H1 (cell line): ENCODE measurements around the gene RTN4RL1. TPM values are rescaled to one million over a fixed set of nuclear protein-coding genes. Genes with fewer than 3 reads are reported as not detected.

ENCODE experiments used
- CEBPB ChIP-seq: IDR thresholded peaks from 2 replicates; pipeline ENCODE4 v1.6.1; 2012; ENCODE audit warnings: low read depth, low read length
- GABPA ChIP-seq: IDR thresholded peaks from 2 replicates; pipeline ENCODE4 v1.6.1; 2011; ENCODE audit warnings: mild to moderate bottlenecking, low read length, moderate library complexity, borderline replicate concordance; ENCODE audit not compliant: insufficient read depth
- KDM1A ChIP-seq: fragments of 200-600, 300-600 bp; sonication (generic); IDR thresholded peaks from 2 replicates; pipeline ENCODE4 v1.7.1; 2016; ENCODE audit warnings: mild to moderate bottlenecking, low read length, borderline replicate concordance
- RXRA ChIP-seq: IDR thresholded peaks from 2 replicates; pipeline ENCODE4 v1.6.1; 2011; ENCODE audit warnings: low read depth, mild to moderate bottlenecking, low read length, moderate library complexity; ENCODE audit not compliant: insufficient read depth
- SAP30 ChIP-seq: fragments of 300-600 bp; sonication (generic); IDR thresholded peaks from 2 replicates; pipeline ENCODE4 v1.7.1; 2012; ENCODE audit warnings: low read length, moderate library complexity, mild to moderate bottlenecking, inconsistent platforms; ENCODE audit not compliant: insufficient read depth, insufficient replicate concordance
- SIRT6 ChIP-seq: IDR thresholded peaks from one replicate; pipeline ENCODE4 v1.7.1; 2012; ENCODE audit warnings: low read length, inconsistent platforms
- SP1 ChIP-seq: IDR thresholded peaks from 2 replicates; pipeline ENCODE4 v1.6.1; 2011; ENCODE audit warnings: low read depth, low read length
- TAF1 ChIP-seq: IDR thresholded peaks from 2 replicates; pipeline ENCODE4 v1.6.1; 2011; ENCODE audit warnings: mild to moderate bottlenecking, low read depth, low read length
- TCF12 ChIP-seq: IDR thresholded peaks from 2 replicates; pipeline ENCODE4 v1.6.1; 2011; ENCODE audit warnings: low read depth, mild to moderate bottlenecking, low read length
- YY1 ChIP-seq: IDR thresholded peaks from 2 replicates; pipeline ENCODE4 v1.6.1; 2011; ENCODE audit warnings: low read depth, mild to moderate bottlenecking, low read length
- polyA plus RNA-seq, 7 experiments: library from polyadenylated mRNA; depleted of rRNA in 3 of 7; stranded (reverse) in 5 of 7; unstranded in 2 of 7; fragments of >200 nt in 5 of 7; fragments of 200-250 nt in 2 of 7; gene quantifications; 1 replicate in 5 of 7; 2 replicates in 1 of 7; 4 replicates in 1 of 7; pipeline versions ENCODE4 v1.2.1 to v1.2.3, GENCODE V29; 2011 to 2013; ENCODE audit warnings: missing spikeins in 2 of 7, mixed read lengths in 2 of 7
- total RNA-seq: library from RNA; stranded (reverse); fragmentation: NEBNext Ultra II Directional; extraction: Animal tissue kit (Norgen Biotek cat#: 25700); gene quantifications from 2 replicates; pipeline ENCODE4 v1.2.1, GENCODE V29; 2021
- TF ChIP-seq, protein P1 (sequence below): fragments of 300-600 bp; sonication (generic); IDR thresholded peaks from 2 replicates; pipeline ENCODE4 v1.7.1; 2012; ENCODE audit warnings: low read length, moderate library complexity, mild to moderate bottlenecking, inconsistent platforms; ENCODE audit not compliant: insufficient replicate concordance

Gene RTN4RL1
- total and polyA plus RNA-seq, 2 of the 8 experiments (the other 6 are each of a cell fraction or from before 2014, with no cell fraction given): 0.09 TPM; not detected in 1

DNA sequence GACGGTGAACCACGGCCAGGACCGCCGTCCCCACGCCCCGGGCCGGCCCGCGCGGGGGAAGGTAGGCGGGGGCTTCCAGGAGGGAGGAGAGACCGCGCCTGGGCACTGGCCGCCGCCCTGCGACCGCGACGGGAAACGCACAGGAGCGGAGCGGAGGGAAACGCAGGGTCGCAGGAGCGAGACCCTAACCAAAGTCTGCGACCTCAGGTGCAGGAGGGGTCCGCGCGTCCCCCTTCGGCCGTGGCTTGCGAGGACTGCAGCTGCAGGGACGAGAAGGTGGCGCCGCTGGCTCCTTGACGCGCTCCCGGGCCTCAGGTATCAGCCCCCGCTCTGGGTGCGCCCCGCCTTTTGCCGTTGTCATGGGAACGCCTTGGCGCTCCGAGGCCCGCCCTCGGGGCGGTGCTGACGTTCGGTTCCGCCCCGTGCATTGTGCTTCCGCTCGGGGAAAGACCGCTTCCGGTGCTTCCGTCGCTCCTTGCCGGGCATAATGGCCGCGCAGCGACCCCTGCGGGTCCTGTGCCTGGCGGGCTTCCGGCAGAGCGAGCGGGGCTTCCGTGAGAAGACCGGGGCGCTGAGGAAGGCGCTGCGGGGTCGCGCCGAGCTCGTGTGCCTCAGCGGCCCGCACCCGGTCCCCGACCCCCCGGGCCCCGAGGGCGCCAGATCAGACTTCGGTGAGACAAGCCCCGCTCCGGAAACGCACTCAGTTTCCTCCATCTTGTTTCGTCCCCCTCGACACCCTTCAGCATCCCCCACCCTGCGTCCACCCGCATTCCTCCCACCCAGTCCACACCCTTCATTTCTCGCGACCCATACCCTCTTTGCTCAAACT is 16.6 kb upstream of the RTN4RL1 start, which contains the start of gene OVCA2 (continued):
- TF ChIP-seq, protein P1, sequence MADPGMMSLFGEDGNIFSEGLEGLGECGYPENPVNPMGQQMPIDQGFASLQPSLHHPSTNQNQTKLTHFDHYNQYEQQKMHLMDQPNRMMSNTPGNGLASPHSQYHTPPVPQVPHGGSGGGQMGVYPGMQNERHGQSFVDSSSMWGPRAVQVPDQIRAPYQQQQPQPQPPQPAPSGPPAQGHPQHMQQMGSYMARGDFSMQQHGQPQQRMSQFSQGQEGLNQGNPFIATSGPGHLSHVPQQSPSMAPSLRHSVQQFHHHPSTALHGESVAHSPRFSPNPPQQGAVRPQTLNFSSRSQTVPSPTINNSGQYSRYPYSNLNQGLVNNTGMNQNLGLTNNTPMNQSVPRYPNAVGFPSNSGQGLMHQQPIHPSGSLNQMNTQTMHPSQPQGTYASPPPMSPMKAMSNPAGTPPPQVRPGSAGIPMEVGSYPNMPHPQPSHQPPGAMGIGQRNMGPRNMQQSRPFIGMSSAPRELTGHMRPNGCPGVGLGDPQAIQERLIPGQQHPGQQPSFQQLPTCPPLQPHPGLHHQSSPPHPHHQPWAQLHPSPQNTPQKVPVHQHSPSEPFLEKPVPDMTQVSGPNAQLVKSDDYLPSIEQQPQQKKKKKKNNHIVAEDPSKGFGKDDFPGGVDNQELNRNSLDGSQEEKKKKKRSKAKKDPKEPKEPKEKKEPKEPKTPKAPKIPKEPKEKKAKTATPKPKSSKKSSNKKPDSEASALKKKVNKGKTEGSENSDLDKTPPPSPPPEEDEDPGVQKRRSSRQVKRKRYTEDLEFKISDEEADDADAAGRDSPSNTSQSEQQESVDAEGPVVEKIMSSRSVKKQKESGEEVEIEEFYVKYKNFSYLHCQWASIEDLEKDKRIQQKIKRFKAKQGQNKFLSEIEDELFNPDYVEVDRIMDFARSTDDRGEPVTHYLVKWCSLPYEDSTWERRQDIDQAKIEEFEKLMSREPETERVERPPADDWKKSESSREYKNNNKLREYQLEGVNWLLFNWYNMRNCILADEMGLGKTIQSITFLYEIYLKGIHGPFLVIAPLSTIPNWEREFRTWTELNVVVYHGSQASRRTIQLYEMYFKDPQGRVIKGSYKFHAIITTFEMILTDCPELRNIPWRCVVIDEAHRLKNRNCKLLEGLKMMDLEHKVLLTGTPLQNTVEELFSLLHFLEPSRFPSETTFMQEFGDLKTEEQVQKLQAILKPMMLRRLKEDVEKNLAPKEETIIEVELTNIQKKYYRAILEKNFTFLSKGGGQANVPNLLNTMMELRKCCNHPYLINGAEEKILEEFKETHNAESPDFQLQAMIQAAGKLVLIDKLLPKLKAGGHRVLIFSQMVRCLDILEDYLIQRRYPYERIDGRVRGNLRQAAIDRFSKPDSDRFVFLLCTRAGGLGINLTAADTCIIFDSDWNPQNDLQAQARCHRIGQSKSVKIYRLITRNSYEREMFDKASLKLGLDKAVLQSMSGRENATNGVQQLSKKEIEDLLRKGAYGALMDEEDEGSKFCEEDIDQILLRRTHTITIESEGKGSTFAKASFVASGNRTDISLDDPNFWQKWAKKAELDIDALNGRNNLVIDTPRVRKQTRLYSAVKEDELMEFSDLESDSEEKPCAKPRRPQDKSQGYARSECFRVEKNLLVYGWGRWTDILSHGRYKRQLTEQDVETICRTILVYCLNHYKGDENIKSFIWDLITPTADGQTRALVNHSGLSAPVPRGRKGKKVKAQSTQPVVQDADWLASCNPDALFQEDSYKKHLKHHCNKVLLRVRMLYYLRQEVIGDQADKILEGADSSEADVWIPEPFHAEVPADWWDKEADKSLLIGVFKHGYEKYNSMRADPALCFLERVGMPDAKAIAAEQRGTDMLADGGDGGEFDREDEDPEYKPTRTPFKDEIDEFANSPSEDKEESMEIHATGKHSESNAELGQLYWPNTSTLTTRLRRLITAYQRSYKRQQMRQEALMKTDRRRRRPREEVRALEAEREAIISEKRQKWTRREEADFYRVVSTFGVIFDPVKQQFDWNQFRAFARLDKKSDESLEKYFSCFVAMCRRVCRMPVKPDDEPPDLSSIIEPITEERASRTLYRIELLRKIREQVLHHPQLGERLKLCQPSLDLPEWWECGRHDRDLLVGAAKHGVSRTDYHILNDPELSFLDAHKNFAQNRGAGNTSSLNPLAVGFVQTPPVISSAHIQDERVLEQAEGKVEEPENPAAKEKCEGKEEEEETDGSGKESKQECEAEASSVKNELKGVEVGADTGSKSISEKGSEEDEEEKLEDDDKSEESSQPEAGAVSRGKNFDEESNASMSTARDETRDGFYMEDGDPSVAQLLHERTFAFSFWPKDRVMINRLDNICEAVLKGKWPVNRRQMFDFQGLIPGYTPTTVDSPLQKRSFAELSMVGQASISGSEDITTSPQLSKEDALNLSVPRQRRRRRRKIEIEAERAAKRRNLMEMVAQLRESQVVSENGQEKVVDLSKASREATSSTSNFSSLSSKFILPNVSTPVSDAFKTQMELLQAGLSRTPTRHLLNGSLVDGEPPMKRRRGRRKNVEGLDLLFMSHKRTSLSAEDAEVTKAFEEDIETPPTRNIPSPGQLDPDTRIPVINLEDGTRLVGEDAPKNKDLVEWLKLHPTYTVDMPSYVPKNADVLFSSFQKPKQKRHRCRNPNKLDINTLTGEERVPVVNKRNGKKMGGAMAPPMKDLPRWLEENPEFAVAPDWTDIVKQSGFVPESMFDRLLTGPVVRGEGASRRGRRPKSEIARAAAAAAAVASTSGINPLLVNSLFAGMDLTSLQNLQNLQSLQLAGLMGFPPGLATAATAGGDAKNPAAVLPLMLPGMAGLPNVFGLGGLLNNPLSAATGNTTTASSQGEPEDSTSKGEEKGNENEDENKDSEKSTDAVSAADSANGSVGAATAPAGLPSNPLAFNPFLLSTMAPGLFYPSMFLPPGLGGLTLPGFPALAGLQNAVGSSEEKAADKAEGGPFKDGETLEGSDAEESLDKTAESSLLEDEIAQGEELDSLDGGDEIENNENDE: no peak
- TF ChIP-seq TAF1: peak; percentile 90
- TF ChIP-seq SIRT6: no peak
- TF ChIP-seq GABPA: peak; percentile 97
- TF ChIP-seq SP1: peak; percentile 78; the same call in 1 of the 2 replicates
- TF ChIP-seq TCF12: no peak
- no peak for TF ChIP-seq CEBPB
- no peak for TF ChIP-seq SAP30
- TF ChIP-seq KDM1A: no peak
- TF ChIP-seq RXRA: no peak
- TF ChIP-seq YY1: peak; percentile 97
